ENCODE results near the gene ZNF341.

Gene ZNF341

GRCh38 chr20:33711446-33711738 lies 20.4 kb upstream of the ZNF341 start:
- no peak for TF ChIP-seq CTCF (IDR thresholded peaks at IDR 0.05; ENCODE audit: control insufficient read depth, extremely low read depth, insufficient read depth)
- DNase-seq (ENCODE audit: low read depth): no peak
- H3K4me3 ChIP-seq (ENCODE audit: low read depth, low read length): no peak overlapping the region

- no peak for DNase-seq (ENCODE audit: low read depth)
- TF ChIP-seq CTCF (IDR thresholded peaks at IDR 0.05; ENCODE audit: control insufficient read depth, extremely low read depth, insufficient read depth): no peak
- H3K4me3 ChIP-seq (ENCODE audit: low read depth, low read length): no peak overlapping the region
Measured at GRCh38 chr20:33713865-33714367, 17.9 kb upstream of the ZNF341 start.

GRCh38 chr20:33716498-33716897 lies 15.3 kb upstream of the ZNF341 start:
- H3K4me3 ChIP-seq (ENCODE audit: low read depth, low read length): no peak overlapping the region
- TF ChIP-seq CTCF (IDR thresholded peaks at IDR 0.05; ENCODE audit: control insufficient read depth, extremely low read depth, insufficient read depth): no peak
- no peak for DNase-seq (ENCODE audit: low read depth)

- DNase-seq (ENCODE audit: low read depth): no peak
- H3K4me3 ChIP-seq (ENCODE audit: low read depth, low read length): no peak overlapping the region
- no peak for TF ChIP-seq CTCF (IDR thresholded peaks at IDR 0.05; ENCODE audit: control insufficient read depth, extremely low read depth, insufficient read depth)
Measured at GRCh38 chr20:33719277-33719988, 12.4 kb upstream of the ZNF341 start.

GRCh38 chr20:33719989-33720709 lies 11.6 kb upstream of the ZNF341 start, which contains the start of gene PXMP4:
Gene PXMP4 (minus strand): TSS chr20:33720310. CDS start chr20:33720207, 103 bp downstream.
- DNase-seq (ENCODE audit: low read depth): no peak
- no peak within 1 kb of the TSS for H3K4me3 ChIP-seq (ENCODE audit: low read depth, low read length)
- no peak for TF ChIP-seq CTCF (IDR thresholded peaks at IDR 0.05; ENCODE audit: control insufficient read depth, extremely low read depth, insufficient read depth)

GRCh38 chr20:33721391-33722140 lies 10.2 kb upstream of the ZNF341 start:
- TF ChIP-seq CTCF (IDR thresholded peaks at IDR 0.05; ENCODE audit: control insufficient read depth, extremely low read depth, insufficient read depth): no peak
- H3K4me3 ChIP-seq (ENCODE audit: low read depth, low read length): no peak overlapping the region
- no peak for DNase-seq (ENCODE audit: low read depth)
